WTC11 (cell line): ENCODE data around the gene HLF. TPM values are rescaled to one million over a fixed set of nuclear protein-coding genes. Genes with fewer than 3 reads are reported as not detected.

Experiments
- ATAC-seq: fragments of 200-7000 bp; cut with Tn5 transposase; 2 replicates; pipeline ENCODE4 v1.10.0; 2021; ENCODE audit warnings: mild to moderate bottlenecking, moderate library complexity
- Bru-seq: library from RNA; stranded (reverse); fragments of 400-500 nt; gene quantifications from one replicate; lab custom pipeline; 2021; lab: Mats Ljungman, UMichigan
- CTCF ChIA-PET: fragments of 300-600 bp; sonication (Branson Sonifier 250); formaldehyde crosslinking; loops from one replicate; lab custom pipeline; 2021; ENCODE audit warnings: antibody characterized with exemption; lab: Charles Lee
- POLR2A ChIA-PET: fragments of 350-600 bp; sonication (Branson Sonifier 250); formaldehyde crosslinking; loops from one replicate; lab custom pipeline; 2021; ENCODE audit warnings: antibody characterized with exemption; lab: Charles Lee
- DNase-seq: peaks from one replicate; pipeline ENCODE4 v3.0.0; 2021; ENCODE audit warnings: low spot score
- H3K27ac Mint-ChIP-seq: 2 replicates; pipeline ENCODE4 v1.8.0; 2021; ENCODE audit warnings: mixed read lengths
- H3K27me3 Mint-ChIP-seq: 2 replicates; pipeline ENCODE4 v1.8.0; 2021; ENCODE audit warnings: low read depth, mild to moderate bottlenecking, moderate library complexity, mixed read lengths
- H3K36me3 Mint-ChIP-seq: 2 replicates; pipeline ENCODE4 v1.8.0; 2021; ENCODE audit warnings: mixed read lengths
- H3K4me1 Mint-ChIP-seq: 2 replicates; pipeline ENCODE4 v1.8.0; 2022; ENCODE audit warnings: mixed read lengths
- H3K4me3 Mint-ChIP-seq: 2 replicates; pipeline ENCODE4 v1.8.0; 2021; ENCODE audit warnings: mild to moderate bottlenecking, moderate library complexity, mixed read lengths
- H3K9me3 Mint-ChIP-seq: 2 replicates; pipeline ENCODE4 v1.8.0; 2021; ENCODE audit warnings: mixed read lengths
- CREM ChIP-seq: sonication (generic); formaldehyde crosslinking; IDR thresholded peaks from 2 replicates; pipeline ENCODE4 v1.8.1; 2022; ENCODE audit warnings: mild to moderate bottlenecking, missing genetic modification reagents, moderate library complexity
- ERG ChIP-seq: fragments of 250-450 bp; sonication (Bioruptor Pico); IDR thresholded peaks from 2 replicates; pipeline ENCODE4 v1.8.0; 2021; ENCODE audit warnings: mild to moderate bottlenecking
- ETV6 ChIP-seq: sonication (generic); formaldehyde crosslinking; IDR thresholded peaks from 2 replicates; pipeline ENCODE4 v1.8.1; 2022; ENCODE audit warnings: mild to moderate bottlenecking, missing genetic modification reagents
- FOXJ3 ChIP-seq: sonication (generic); formaldehyde crosslinking; IDR thresholded peaks from 2 replicates; pipeline ENCODE4 v1.9.0; 2021; ENCODE audit warnings: missing genetic modification reagents, mild to moderate bottlenecking, borderline replicate concordance
- IRF2 ChIP-seq: sonication (generic); formaldehyde crosslinking; IDR thresholded peaks from 2 replicates; pipeline ENCODE4 v1.8.0; 2022; ENCODE audit warnings: low read depth, missing genetic modification reagents, borderline replicate concordance
- MYBL2 ChIP-seq: sonication (generic); formaldehyde crosslinking; IDR thresholded peaks from 2 replicates; pipeline ENCODE4 v1.8.1; 2023; ENCODE audit warnings: mild to moderate bottlenecking, moderate library complexity, missing genetic modification reagents
- NR2C2 ChIP-seq: sonication (generic); formaldehyde crosslinking; IDR thresholded peaks from 2 replicates; pipeline ENCODE4 v1.8.0; 2022; ENCODE audit warnings: mild to moderate bottlenecking, missing genetic modification reagents
- SMAD4 ChIP-seq: sonication (generic); formaldehyde crosslinking; IDR thresholded peaks from 2 replicates; pipeline ENCODE4 v1.8.0; 2022; ENCODE audit warnings: mild to moderate bottlenecking, missing genetic modification reagents
- SP1 ChIP-seq: sonication (generic); formaldehyde crosslinking; conservative IDR thresholded peaks from 2 replicates; pipeline ENCODE4 v1.8.1; 2022; ENCODE audit warnings: missing genetic modification reagents
- TEAD4 ChIP-seq: sonication (generic); formaldehyde crosslinking; IDR thresholded peaks from 2 replicates; pipeline ENCODE4 v1.8.0; 2022; ENCODE audit warnings: mild to moderate bottlenecking, missing genetic modification reagents
- TP53 ChIP-seq: sonication (generic); formaldehyde crosslinking; IDR thresholded peaks from 2 replicates; pipeline ENCODE4 v1.8.1; 2023; ENCODE audit warnings: mild to moderate bottlenecking, missing genetic modification reagents
- ZBTB21 ChIP-seq: sonication (generic); formaldehyde crosslinking; IDR thresholded peaks from 2 replicates; pipeline ENCODE4 v1.8.1; 2023; ENCODE audit warnings: mild to moderate bottlenecking, missing genetic modification reagents, borderline replicate concordance
- ZNF121 ChIP-seq: sonication (generic); formaldehyde crosslinking; IDR thresholded peaks from 2 replicates; pipeline ENCODE4 v1.8.0; 2023; ENCODE audit warnings: missing genetic modification reagents
- ZNF232 ChIP-seq: sonication (generic); formaldehyde crosslinking; IDR thresholded peaks from 2 replicates; pipeline ENCODE4 v1.8.0; 2022; ENCODE audit warnings: mild to moderate bottlenecking, missing genetic modification reagents
- ZNF317 ChIP-seq: sonication (generic); formaldehyde crosslinking; IDR thresholded peaks from 2 replicates; pipeline ENCODE4 v1.8.1; 2023; ENCODE audit warnings: low read depth, mild to moderate bottlenecking, moderate library complexity, missing genetic modification reagents, borderline replicate concordance
- ZNF396 ChIP-seq: fragments of 250-450 bp; sonication (Bioruptor Pico); IDR thresholded peaks from 2 replicates; pipeline ENCODE4 v1.8.0; 2021; ENCODE audit warnings: mild to moderate bottlenecking, moderate library complexity, borderline replicate concordance
- ZNF423 ChIP-seq: fragments of 250-450 bp; sonication (Bioruptor Pico); IDR thresholded peaks from 2 replicates; pipeline ENCODE4 v2.1.2; 2022; ENCODE audit warnings: mild to moderate bottlenecking, moderate library complexity
- ZNF671 ChIP-seq: fragments of 250-450 bp; sonication (Bioruptor Pico); IDR thresholded peaks from 2 replicates; pipeline ENCODE4 v1.8.0; 2021; ENCODE audit warnings: mild to moderate bottlenecking
- long read RNA-seq, 3 experiments: library from RNA in 1 of 3; library from capped mRNA in 1 of 3; library from polyadenylated mRNA in 1 of 3; unstranded in 2 of 3; stranded (forward) in 1 of 3; transcript quantifications; one replicate each; pipeline ENCODE4 v2.0.0, GENCODE V29; 2021
- total RNA-seq: library from RNA; stranded (reverse); gene quantifications from 3 replicates; pipeline ENCODE4 v1.2.3, GENCODE V29; 2021
- TF ChIP-seq, protein P1 (sequence below): sonication (generic); formaldehyde crosslinking; IDR thresholded peaks from 2 replicates; pipeline ENCODE4 v1.8.1; 2022; ENCODE audit warnings: mild to moderate bottlenecking, missing genetic modification reagents, moderate library complexity, borderline replicate concordance
- TF ChIP-seq, protein P2 (sequence below): fragments of 250-450 bp; sonication (Bioruptor Pico); IDR thresholded peaks from 2 replicates; pipeline ENCODE4 v1.9.0; 2021; ENCODE audit warnings: mild to moderate bottlenecking, borderline replicate concordance
- TF ChIP-seq, protein P3 (sequence below): sonication (generic); formaldehyde crosslinking; IDR thresholded peaks from 2 replicates; pipeline ENCODE4 v1.8.1; 2023; ENCODE audit warnings: mild to moderate bottlenecking, missing genetic modification reagents, moderate library complexity
- TF ChIP-seq, protein P4 (sequence below): sonication (generic); formaldehyde crosslinking; conservative IDR thresholded peaks from 2 replicates; pipeline ENCODE4 v1.8.1; 2023; ENCODE audit warnings: mild to moderate bottlenecking, low read depth, missing genetic modification reagents, moderate library complexity
- TF ChIP-seq, protein P5 (sequence below): sonication (generic); formaldehyde crosslinking; IDR thresholded peaks from 2 replicates; pipeline ENCODE4 v1.8.0; 2022; ENCODE audit warnings: mild to moderate bottlenecking, missing genetic modification reagents

The HLF gene
- total RNA-seq (0.30 to 0.34 TPM (median 0.31 TPM) in 3 replicates), Bru-seq, nascent RNA (percentile 15 among the genes with signal in this experiment)
- long read RNA-seq, experiment 1, result 0 reads
- long read RNA-seq, experiment 2, result 0 reads
- long read RNA-seq, experiment 3, result 0 reads

DNA sequence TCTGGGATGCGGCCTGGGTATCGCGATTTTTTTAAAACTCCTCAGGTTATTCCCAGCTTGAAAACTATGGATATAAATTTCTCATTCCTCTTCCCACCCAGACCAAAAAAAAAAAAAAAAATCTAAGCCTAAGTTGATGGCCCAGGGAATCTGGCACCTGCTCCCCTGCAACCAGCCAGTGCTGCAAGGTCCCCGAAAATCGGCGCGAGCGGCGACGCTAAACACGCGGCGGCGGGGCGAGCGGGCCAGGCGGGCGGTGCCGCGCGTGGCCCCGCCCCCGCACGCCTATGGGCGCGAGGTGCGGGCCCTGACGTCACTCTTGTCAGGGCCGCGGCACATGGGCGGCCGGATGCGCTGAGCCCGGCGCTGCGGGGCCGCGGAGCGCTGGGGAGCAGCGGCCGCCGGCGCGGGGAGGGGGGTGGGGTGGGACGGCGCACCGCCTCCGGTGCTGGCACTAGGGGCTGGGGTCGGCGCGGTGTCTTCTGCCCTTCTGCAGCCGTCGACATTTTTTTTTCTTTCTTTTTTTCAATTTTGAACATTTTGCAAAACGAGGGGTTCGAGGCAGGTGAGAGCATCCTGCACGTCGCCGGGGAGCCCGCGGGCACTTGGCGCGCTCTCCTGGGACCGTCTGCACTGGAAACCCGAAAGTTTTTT, at the start of gene HLF:
Gene HLF (plus strand): TSS at position 316 of the 654 bp plus-strand sequence. CDS start 525 bp downstream, outside the sequence.
- DNase-seq, result peak; percentile 64
- no peaks in the 10 kb centered on the region for H3K36me3 Mint-ChIP-seq
- H3K27me3 Mint-ChIP-seq, result peaks cover 92% of the 10 kb centered on the region
- H3K27ac Mint-ChIP-seq, result no peak within 1 kb of the TSS
- CTCF ChIA-PET, result interaction anchor here (0.9 to 1.2 kb wide), 3 partner anchors 26 to 85 kb away, joined by 3 to 10 read pairs (median 9); no protein-coding TSS in a partner anchor
- peaks cover 9% of the 10 kb centered on the region for H3K9me3 Mint-ChIP-seq
- ATAC-seq, result peak; percentile 73
- POLR2A ChIA-PET, result interaction anchor here (0.7 to 1.7 kb wide), 2 partner anchors 26 to 383 kb away, joined by 4 to 10 read pairs; no protein-coding TSS in a partner anchor
- H3K4me3 Mint-ChIP-seq, result peak within 1 kb of the TSS; percentile 68
- peaks cover 14% of the 10 kb centered on the region for H3K4me1 Mint-ChIP-seq
- TF ChIP-seq, protein P1, sequence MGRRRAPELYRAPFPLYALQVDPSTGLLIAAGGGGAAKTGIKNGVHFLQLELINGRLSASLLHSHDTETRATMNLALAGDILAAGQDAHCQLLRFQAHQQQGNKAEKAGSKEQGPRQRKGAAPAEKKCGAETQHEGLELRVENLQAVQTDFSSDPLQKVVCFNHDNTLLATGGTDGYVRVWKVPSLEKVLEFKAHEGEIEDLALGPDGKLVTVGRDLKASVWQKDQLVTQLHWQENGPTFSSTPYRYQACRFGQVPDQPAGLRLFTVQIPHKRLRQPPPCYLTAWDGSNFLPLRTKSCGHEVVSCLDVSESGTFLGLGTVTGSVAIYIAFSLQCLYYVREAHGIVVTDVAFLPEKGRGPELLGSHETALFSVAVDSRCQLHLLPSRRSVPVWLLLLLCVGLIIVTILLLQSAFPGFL (CRISPR knock-in tag), result no peak
- TF ChIP-seq ETV6 (CRISPR knock-in tag) (peak; percentile 88), IRF2 (CRISPR knock-in tag) (no peak), ZNF396 (CRISPR knock-in tag) (no peak), ERG (CRISPR knock-in tag) (no peak), ZNF317 (CRISPR knock-in tag) (no peak), ZNF423 (CRISPR knock-in tag) (peak; percentile 27; the same call in 1 of the 2 replicates), ZNF671 (CRISPR knock-in tag) (no peak), SP1 (CRISPR knock-in tag) (peak; percentile 88), MYBL2 (0 out of 2 replicates have a peak, but pooled peaks have one; percentile 35), TP53 (CRISPR knock-in tag) (peak; percentile 90; the same call in 1 of the 2 replicates), SMAD4 (CRISPR knock-in tag) (no peak), CREM (peak; percentile 80; the same call in 1 of the 2 replicates), TEAD4 (no peak), FOXJ3 (CRISPR knock-in tag) (no peak), NR2C2 (CRISPR knock-in tag) (no peak), ZBTB21 (CRISPR knock-in tag) (0 out of 2 replicates have a peak, but pooled peaks have one; percentile 31), ZNF232 (CRISPR knock-in tag) (0 out of 2 replicates have a peak, but pooled peaks have one; percentile 64), ZNF121 (CRISPR knock-in tag) (peak; percentile 95)
- TF ChIP-seq, protein P2, sequence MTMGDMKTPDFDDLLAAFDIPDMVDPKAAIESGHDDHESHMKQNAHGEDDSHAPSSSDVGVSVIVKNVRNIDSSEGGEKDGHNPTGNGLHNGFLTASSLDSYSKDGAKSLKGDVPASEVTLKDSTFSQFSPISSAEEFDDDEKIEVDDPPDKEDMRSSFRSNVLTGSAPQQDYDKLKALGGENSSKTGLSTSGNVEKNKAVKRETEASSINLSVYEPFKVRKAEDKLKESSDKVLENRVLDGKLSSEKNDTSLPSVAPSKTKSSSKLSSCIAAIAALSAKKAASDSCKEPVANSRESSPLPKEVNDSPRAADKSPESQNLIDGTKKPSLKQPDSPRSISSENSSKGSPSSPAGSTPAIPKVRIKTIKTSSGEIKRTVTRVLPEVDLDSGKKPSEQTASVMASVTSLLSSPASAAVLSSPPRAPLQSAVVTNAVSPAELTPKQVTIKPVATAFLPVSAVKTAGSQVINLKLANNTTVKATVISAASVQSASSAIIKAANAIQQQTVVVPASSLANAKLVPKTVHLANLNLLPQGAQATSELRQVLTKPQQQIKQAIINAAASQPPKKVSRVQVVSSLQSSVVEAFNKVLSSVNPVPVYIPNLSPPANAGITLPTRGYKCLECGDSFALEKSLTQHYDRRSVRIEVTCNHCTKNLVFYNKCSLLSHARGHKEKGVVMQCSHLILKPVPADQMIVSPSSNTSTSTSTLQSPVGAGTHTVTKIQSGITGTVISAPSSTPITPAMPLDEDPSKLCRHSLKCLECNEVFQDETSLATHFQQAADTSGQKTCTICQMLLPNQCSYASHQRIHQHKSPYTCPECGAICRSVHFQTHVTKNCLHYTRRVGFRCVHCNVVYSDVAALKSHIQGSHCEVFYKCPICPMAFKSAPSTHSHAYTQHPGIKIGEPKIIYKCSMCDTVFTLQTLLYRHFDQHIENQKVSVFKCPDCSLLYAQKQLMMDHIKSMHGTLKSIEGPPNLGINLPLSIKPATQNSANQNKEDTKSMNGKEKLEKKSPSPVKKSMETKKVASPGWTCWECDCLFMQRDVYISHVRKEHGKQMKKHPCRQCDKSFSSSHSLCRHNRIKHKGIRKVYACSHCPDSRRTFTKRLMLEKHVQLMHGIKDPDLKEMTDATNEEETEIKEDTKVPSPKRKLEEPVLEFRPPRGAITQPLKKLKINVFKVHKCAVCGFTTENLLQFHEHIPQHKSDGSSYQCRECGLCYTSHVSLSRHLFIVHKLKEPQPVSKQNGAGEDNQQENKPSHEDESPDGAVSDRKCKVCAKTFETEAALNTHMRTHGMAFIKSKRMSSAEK (CRISPR knock-in tag), result 0 out of 2 replicates have a peak, but pooled peaks have one; percentile 53
- TF ChIP-seq, protein P3, sequence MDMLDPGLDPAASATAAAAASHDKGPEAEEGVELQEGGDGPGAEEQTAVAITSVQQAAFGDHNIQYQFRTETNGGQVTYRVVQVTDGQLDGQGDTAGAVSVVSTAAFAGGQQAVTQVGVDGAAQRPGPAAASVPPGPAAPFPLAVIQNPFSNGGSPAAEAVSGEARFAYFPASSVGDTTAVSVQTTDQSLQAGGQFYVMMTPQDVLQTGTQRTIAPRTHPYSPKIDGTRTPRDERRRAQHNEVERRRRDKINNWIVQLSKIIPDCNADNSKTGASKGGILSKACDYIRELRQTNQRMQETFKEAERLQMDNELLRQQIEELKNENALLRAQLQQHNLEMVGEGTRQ (CRISPR knock-in tag), result peak; percentile 60; the same call in 1 of the 2 replicates
- TF ChIP-seq, protein P4, sequence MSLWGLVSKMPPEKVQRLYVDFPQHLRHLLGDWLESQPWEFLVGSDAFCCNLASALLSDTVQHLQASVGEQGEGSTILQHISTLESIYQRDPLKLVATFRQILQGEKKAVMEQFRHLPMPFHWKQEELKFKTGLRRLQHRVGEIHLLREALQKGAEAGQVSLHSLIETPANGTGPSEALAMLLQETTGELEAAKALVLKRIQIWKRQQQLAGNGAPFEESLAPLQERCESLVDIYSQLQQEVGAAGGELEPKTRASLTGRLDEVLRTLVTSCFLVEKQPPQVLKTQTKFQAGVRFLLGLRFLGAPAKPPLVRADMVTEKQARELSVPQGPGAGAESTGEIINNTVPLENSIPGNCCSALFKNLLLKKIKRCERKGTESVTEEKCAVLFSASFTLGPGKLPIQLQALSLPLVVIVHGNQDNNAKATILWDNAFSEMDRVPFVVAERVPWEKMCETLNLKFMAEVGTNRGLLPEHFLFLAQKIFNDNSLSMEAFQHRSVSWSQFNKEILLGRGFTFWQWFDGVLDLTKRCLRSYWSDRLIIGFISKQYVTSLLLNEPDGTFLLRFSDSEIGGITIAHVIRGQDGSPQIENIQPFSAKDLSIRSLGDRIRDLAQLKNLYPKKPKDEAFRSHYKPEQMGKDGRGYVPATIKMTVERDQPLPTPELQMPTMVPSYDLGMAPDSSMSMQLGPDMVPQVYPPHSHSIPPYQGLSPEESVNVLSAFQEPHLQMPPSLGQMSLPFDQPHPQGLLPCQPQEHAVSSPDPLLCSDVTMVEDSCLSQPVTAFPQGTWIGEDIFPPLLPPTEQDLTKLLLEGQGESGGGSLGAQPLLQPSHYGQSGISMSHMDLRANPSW (CRISPR knock-in tag), result no peak
- TF ChIP-seq, protein P5, sequence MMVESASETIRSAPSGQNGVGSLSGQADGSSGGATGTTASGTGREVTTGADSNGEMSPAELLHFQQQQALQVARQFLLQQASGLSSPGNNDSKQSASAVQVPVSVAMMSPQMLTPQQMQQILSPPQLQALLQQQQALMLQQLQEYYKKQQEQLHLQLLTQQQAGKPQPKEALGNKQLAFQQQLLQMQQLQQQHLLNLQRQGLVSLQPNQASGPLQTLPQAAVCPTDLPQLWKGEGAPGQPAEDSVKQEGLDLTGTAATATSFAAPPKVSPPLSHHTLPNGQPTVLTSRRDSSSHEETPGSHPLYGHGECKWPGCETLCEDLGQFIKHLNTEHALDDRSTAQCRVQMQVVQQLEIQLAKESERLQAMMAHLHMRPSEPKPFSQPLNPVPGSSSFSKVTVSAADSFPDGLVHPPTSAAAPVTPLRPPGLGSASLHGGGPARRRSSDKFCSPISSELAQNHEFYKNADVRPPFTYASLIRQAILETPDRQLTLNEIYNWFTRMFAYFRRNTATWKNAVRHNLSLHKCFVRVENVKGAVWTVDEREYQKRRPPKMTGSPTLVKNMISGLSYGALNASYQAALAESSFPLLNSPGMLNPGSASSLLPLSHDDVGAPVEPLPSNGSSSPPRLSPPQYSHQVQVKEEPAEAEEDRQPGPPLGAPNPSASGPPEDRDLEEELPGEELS (CRISPR knock-in tag), result peak; percentile 92
